HEK293 (cell line): ENCODE measurements around the gene DCAF6.

Source experiments
- CTCF ChIA-PET: fragments of 350-600 bp; formaldehyde crosslinking; extraction: SDS; loops from one replicate; lab custom pipeline; 2021; ENCODE audit warnings: antibody characterized with exemption; lab: Yijun Ruan, JAX
- POLR2A ChIA-PET: fragments of 300-600 bp; formaldehyde crosslinking; extraction: SDS; loops from one replicate; lab custom pipeline; 2020; ENCODE audit warnings: antibody characterized with exemption, inconsistent platforms; lab: Yijun Ruan, JAX
- H3K27ac ChIP-seq: fragments of 200-500 bp; sonication (Bioruptor generic); 2 replicates; pipeline ENCODE4 v1.5.1; 2014; ENCODE audit warnings: low read depth, low read length, control low read depth, inconsistent platforms; ENCODE audit errors: extremely low read depth
- H3K36me3 ChIP-seq, 2 experiments: fragments of 200-500 bp in 1 of 2; sonication (Bioruptor generic) in 1 of 2; 1 replicate in 1 of 2; 2 replicates in 1 of 2; pipeline ENCODE4 v1.5.1; 2014 to 2017; ENCODE audit warnings: inconsistent platforms in 2 of 2, low read length in 2 of 2; ENCODE audit not compliant: control insufficient read depth in 2 of 2, insufficient read depth in 1 of 2
- H3K4me1 ChIP-seq: fragments of 200-500 bp; sonication (Bioruptor generic); 2 replicates; pipeline ENCODE4 v1.5.1; 2014; ENCODE audit warnings: mild to moderate bottlenecking, low read length, inconsistent platforms; ENCODE audit not compliant: control insufficient read depth, insufficient read depth
- H3K4me3 ChIP-seq: 2 replicates; pipeline ENCODE4 v1.5.1; 2011; ENCODE audit warnings: low read depth, mild to moderate bottlenecking, control low read depth, low read length, moderate library complexity
- H3K9me3 ChIP-seq: fragments of 200-500 bp; sonication (Bioruptor generic); 2 replicates; pipeline ENCODE4 v1.5.1; 2014; ENCODE audit warnings: low read depth, low read length, inconsistent platforms; ENCODE audit not compliant: control insufficient read depth, insufficient read depth
- CTCF ChIP-seq: fragments of 450-650 bp; formaldehyde crosslinking; IDR thresholded peaks from 2 replicates; pipeline ENCODE4 v1.5.1; 2016; ENCODE audit warnings: missing biosample characterization, missing genetic modification characterization
- ELK4 ChIP-seq: IDR thresholded peaks from 2 replicates; pipeline ENCODE4 v1.6.1; 2011; ENCODE audit warnings: mild to moderate bottlenecking, low read depth, low read length, borderline replicate concordance
- IKZF3 ChIP-seq: fragments of 450-650 bp; IDR thresholded peaks from 2 replicates; pipeline ENCODE4 v1.5.0; 2018; ENCODE audit warnings: missing biosample characterization, mild to moderate bottlenecking, missing genetic modification characterization, moderate library complexity
- INSM2 ChIP-seq: fragments of 450-650 bp; formaldehyde crosslinking; IDR thresholded peaks from 2 replicates; pipeline ENCODE4 v1.5.1; 2016; ENCODE audit warnings: missing biosample characterization, missing genetic modification characterization
- MZF1 ChIP-seq: fragments of 450-650 bp; formaldehyde crosslinking; IDR thresholded peaks from 2 replicates; pipeline ENCODE4 v1.5.1; 2017; ENCODE audit warnings: missing biosample characterization, missing genetic modification characterization, borderline replicate concordance
- ZBTB11 ChIP-seq: fragments of 450-650 bp; formaldehyde crosslinking; conservative IDR thresholded peaks from 2 replicates; pipeline ENCODE4 v1.5.1; 2016; ENCODE audit warnings: low read depth, missing biosample characterization, missing genetic modification characterization
- ZFP41 ChIP-seq: fragments of 450-650 bp; formaldehyde crosslinking; IDR thresholded peaks from 2 replicates; pipeline ENCODE4 v1.5.1; 2016; ENCODE audit warnings: missing biosample characterization, missing genetic modification characterization, borderline replicate concordance
- ZNF19 ChIP-seq: fragments of 450-650 bp; formaldehyde crosslinking; IDR thresholded peaks from 2 replicates; pipeline ENCODE4; 2016; ENCODE audit warnings: missing biosample characterization, missing genetic modification characterization, low read depth
- ZNF248 ChIP-seq: fragments of 450-650 bp; formaldehyde crosslinking; IDR thresholded peaks from 2 replicates; pipeline ENCODE4 v1.5.1; 2017; ENCODE audit warnings: missing biosample characterization, missing genetic modification characterization
- ZNF302 ChIP-seq: fragments of 450-650 bp; formaldehyde crosslinking; IDR thresholded peaks from 2 replicates; pipeline ENCODE4 v1.5.1; 2016; ENCODE audit warnings: missing biosample characterization, missing genetic modification characterization, low read depth
- ZNF701 ChIP-seq: fragments of 450-650 bp; formaldehyde crosslinking; IDR thresholded peaks from 2 replicates; pipeline ENCODE4 v1.5.1; 2016; ENCODE audit warnings: missing biosample characterization, missing genetic modification characterization
- ZNF76 ChIP-seq: fragments of 450-650 bp; formaldehyde crosslinking; IDR thresholded peaks from 2 replicates; pipeline ENCODE4; 2016; ENCODE audit warnings: low read depth, missing biosample characterization, missing genetic modification characterization, borderline replicate concordance
- ZNF776 ChIP-seq: fragments of 450-650 bp; formaldehyde crosslinking; IDR thresholded peaks from 2 replicates; pipeline ENCODE4 v1.5.0; 2017; ENCODE audit warnings: missing biosample characterization, missing genetic modification characterization, borderline replicate concordance
- ZNF777 ChIP-seq: fragments of 450-650 bp; formaldehyde crosslinking; IDR thresholded peaks from 2 replicates; pipeline ENCODE4 v1.5.1; 2017; ENCODE audit warnings: missing biosample characterization, missing genetic modification characterization, borderline replicate concordance
- ZSCAN30 ChIP-seq: fragments of 450-650 bp; IDR thresholded peaks from 2 replicates; pipeline ENCODE4 v1.5.1; 2018; ENCODE audit warnings: missing biosample characterization, mild to moderate bottlenecking, missing genetic modification characterization, moderate library complexity

The DCAF6 gene

GRCh38 chr1:167999877-168000276 lies 63.4 kb downstream of the DCAF6 start:
- Histone ChIP-seq H3K4me1 (no peaks in the 10 kb centered on the region), H3K4me3 (no peak overlapping the region), H3K36me3 (peaks cover 3 to 16% of the 10 kb centered on the region in 2 experiments), H3K9me3 (no peaks in the 10 kb centered on the region), H3K27ac (no peak overlapping the region)
- ChIA-PET CTCF (no interaction called here), POLR2A (no interaction called here)
- no peak for TF ChIP-seq ZBTB11 (tag by site-specific recombination)

GRCh38 chr1:168000656-168001055 lies 64.2 kb downstream of the DCAF6 start:
- no peak overlapping the region for H3K27ac ChIP-seq
- no peak overlapping the region for H3K4me3 ChIP-seq
- peaks cover 3 to 16% of the 10 kb centered on the region in 2 experiments; a peak in 2 of 3 replicates for H3K36me3 ChIP-seq
- H3K9me3 ChIP-seq = no peaks in the 10 kb centered on the region
- H3K4me1 ChIP-seq = no peaks in the 10 kb centered on the region
- TF ChIP-seq ZNF776 (tag by site-specific recombination) = no peak
- TF ChIP-seq ZNF701 (tag by site-specific recombination) = no peak
- TF ChIP-seq ZFP41 (tag by site-specific recombination) = no peak
- TF ChIP-seq CTCF (tag by site-specific recombination) = no peak
- TF ChIP-seq ZNF76 (tag by site-specific recombination) = no peak
- TF ChIP-seq ELK4 = no peak
- TF ChIP-seq MZF1 = no peak
- TF ChIP-seq ZNF19 = no peak
- TF ChIP-seq ZSCAN30 (tag by site-specific recombination) = no peak
- TF ChIP-seq IKZF3 = no peak
- TF ChIP-seq ZNF777 (tag by site-specific recombination) = no peak
- no peak for TF ChIP-seq INSM2 (tag by site-specific recombination)
- TF ChIP-seq, all 188 proteins: peak for 0
- CTCF ChIA-PET = no interaction called here
- POLR2A ChIA-PET = no interaction called here

- no peak overlapping the region for H3K4me3 ChIP-seq
- CTCF ChIA-PET = interaction anchor here (0.6 kb wide), 1 partner anchor 56 kb away, joined by 4 read pairs; no protein-coding TSS in a partner anchor
- no peaks in the 10 kb centered on the region for H3K9me3 ChIP-seq
- H3K36me3 ChIP-seq = peaks cover 3 to 16% of the 10 kb centered on the region in 2 experiments; a peak in 2 of 3 replicates
- no peak overlapping the region for H3K27ac ChIP-seq
- TF ChIP-seq ZNF777 (tag by site-specific recombination) (no peak), ZNF248 (no peak), ZNF302 (tag by site-specific recombination) (no peak)
- no peaks in the 10 kb centered on the region for H3K4me1 ChIP-seq
- POLR2A ChIA-PET = no interaction called here
These were observed 64.7 kb downstream of the DCAF6 start for GRCh38 chr1:168001213-168001612.
